HEK293 (cell line): ENCODE results near the gene SMARCD3.

ENCODE experiments used
- MZF1 ChIP-seq: fragments of 450-650 bp; formaldehyde crosslinking; IDR thresholded peaks from 2 replicates; pipeline ENCODE4 v1.5.1; 2017; ENCODE audit warnings: missing biosample characterization, missing genetic modification characterization, borderline replicate concordance
- SP2 ChIP-seq: fragments of 450-650 bp; formaldehyde crosslinking; IDR thresholded peaks from 2 replicates; pipeline ENCODE4 v1.5.1; 2016; ENCODE audit warnings: missing biosample characterization, missing genetic modification characterization
- YY1 ChIP-seq: fragments of 450-650 bp; formaldehyde crosslinking; IDR thresholded peaks from 2 replicates; pipeline ENCODE4 v1.5.1; 2018; ENCODE audit warnings: missing biosample characterization, missing genetic modification characterization
- ZBTB1 ChIP-seq: fragments of 450-650 bp; formaldehyde crosslinking; IDR thresholded peaks from 2 replicates; pipeline ENCODE4 v1.5.1; 2016; ENCODE audit warnings: missing biosample characterization, missing genetic modification characterization
- ZNF433 ChIP-seq: fragments of 450-650 bp; formaldehyde crosslinking; IDR thresholded peaks from 2 replicates; pipeline ENCODE4 v1.5.1; 2016; ENCODE audit warnings: missing biosample characterization, missing genetic modification characterization, low read depth
- TF ChIP-seq, protein P1 (sequence below): fragments of 450-650 bp; formaldehyde crosslinking; IDR thresholded peaks from 2 replicates; pipeline ENCODE4 v1.5.1; 2016; ENCODE audit warnings: missing biosample characterization, missing genetic modification characterization
- TF ChIP-seq, protein P2 (sequence below): fragments of 450-650 bp; formaldehyde crosslinking; IDR thresholded peaks from 2 replicates; pipeline ENCODE4 v1.5.1; 2016; ENCODE audit warnings: missing biosample characterization, missing genetic modification characterization
- TF ChIP-seq, protein P3 (sequence below): fragments of 450-650 bp; formaldehyde crosslinking; IDR thresholded peaks from 2 replicates; pipeline ENCODE4 v1.5.1; 2016; ENCODE audit warnings: missing biosample characterization, missing genetic modification characterization

DNA sequence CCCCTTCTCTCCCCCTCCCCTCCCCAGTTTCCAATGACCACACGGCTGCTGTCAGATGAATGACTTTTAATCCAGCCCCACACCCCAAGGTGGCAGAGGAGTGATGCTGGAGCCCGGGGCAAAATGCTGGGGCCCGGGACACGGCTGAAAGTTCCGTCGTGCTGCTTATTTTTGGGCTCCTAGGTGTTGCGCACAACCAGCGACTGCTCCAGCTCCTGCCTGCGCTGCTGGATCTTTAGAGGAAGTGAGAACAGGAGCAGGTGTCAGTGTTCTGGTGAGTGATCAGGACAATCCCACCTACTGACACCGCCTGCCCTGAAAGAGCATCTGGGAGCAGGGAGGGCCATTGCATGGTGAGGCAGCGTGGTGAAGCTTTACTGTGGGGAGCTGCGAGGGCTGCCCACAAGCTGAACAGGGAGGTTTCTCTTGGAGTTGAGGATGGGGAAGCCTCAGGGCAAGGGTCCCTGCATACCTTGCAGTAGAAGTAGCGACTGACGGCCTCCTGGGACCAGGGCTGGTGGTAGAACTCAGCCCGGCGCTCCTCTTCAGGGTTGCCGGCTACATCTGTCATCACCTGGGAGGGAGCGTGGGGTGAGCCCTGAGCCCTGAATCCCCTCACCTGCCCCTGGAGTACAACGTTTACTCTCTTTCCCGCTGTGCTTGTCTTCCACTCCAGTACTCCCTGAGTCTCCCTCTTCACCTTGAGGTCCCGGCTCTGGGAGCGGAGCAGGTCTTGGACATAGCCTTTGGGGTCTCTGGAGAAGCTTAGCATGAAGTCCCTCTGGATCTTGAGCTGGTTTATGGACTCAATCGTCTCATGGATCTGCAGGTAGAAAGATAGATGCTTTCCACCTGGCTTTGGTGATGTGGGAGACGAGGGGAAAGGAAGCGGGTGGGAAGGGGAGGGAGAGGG, 9.3 kb downstream of the SMARCD3 start:
- TF ChIP-seq, protein P1, sequence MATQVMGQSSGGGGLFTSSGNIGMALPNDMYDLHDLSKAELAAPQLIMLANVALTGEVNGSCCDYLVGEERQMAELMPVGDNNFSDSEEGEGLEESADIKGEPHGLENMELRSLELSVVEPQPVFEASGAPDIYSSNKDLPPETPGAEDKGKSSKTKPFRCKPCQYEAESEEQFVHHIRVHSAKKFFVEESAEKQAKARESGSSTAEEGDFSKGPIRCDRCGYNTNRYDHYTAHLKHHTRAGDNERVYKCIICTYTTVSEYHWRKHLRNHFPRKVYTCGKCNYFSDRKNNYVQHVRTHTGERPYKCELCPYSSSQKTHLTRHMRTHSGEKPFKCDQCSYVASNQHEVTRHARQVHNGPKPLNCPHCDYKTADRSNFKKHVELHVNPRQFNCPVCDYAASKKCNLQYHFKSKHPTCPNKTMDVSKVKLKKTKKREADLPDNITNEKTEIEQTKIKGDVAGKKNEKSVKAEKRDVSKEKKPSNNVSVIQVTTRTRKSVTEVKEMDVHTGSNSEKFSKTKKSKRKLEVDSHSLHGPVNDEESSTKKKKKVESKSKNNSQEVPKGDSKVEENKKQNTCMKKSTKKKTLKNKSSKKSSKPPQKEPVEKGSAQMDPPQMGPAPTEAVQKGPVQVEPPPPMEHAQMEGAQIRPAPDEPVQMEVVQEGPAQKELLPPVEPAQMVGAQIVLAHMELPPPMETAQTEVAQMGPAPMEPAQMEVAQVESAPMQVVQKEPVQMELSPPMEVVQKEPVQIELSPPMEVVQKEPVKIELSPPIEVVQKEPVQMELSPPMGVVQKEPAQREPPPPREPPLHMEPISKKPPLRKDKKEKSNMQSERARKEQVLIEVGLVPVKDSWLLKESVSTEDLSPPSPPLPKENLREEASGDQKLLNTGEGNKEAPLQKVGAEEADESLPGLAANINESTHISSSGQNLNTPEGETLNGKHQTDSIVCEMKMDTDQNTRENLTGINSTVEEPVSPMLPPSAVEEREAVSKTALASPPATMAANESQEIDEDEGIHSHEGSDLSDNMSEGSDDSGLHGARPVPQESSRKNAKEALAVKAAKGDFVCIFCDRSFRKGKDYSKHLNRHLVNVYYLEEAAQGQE = no peak
- no peak for TF ChIP-seq MZF1
- no peak for TF ChIP-seq SP2 (tag by site-specific recombination)
- no peak for TF ChIP-seq YY1 (tag by site-specific recombination)
- TF ChIP-seq, protein P2, sequence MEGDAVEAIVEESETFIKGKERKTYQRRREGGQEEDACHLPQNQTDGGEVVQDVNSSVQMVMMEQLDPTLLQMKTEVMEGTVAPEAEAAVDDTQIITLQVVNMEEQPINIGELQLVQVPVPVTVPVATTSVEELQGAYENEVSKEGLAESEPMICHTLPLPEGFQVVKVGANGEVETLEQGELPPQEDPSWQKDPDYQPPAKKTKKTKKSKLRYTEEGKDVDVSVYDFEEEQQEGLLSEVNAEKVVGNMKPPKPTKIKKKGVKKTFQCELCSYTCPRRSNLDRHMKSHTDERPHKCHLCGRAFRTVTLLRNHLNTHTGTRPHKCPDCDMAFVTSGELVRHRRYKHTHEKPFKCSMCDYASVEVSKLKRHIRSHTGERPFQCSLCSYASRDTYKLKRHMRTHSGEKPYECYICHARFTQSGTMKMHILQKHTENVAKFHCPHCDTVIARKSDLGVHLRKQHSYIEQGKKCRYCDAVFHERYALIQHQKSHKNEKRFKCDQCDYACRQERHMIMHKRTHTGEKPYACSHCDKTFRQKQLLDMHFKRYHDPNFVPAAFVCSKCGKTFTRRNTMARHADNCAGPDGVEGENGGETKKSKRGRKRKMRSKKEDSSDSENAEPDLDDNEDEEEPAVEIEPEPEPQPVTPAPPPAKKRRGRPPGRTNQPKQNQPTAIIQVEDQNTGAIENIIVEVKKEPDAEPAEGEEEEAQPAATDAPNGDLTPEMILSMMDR (tag by site-specific recombination) = no peak
- TF ChIP-seq, protein P3, sequence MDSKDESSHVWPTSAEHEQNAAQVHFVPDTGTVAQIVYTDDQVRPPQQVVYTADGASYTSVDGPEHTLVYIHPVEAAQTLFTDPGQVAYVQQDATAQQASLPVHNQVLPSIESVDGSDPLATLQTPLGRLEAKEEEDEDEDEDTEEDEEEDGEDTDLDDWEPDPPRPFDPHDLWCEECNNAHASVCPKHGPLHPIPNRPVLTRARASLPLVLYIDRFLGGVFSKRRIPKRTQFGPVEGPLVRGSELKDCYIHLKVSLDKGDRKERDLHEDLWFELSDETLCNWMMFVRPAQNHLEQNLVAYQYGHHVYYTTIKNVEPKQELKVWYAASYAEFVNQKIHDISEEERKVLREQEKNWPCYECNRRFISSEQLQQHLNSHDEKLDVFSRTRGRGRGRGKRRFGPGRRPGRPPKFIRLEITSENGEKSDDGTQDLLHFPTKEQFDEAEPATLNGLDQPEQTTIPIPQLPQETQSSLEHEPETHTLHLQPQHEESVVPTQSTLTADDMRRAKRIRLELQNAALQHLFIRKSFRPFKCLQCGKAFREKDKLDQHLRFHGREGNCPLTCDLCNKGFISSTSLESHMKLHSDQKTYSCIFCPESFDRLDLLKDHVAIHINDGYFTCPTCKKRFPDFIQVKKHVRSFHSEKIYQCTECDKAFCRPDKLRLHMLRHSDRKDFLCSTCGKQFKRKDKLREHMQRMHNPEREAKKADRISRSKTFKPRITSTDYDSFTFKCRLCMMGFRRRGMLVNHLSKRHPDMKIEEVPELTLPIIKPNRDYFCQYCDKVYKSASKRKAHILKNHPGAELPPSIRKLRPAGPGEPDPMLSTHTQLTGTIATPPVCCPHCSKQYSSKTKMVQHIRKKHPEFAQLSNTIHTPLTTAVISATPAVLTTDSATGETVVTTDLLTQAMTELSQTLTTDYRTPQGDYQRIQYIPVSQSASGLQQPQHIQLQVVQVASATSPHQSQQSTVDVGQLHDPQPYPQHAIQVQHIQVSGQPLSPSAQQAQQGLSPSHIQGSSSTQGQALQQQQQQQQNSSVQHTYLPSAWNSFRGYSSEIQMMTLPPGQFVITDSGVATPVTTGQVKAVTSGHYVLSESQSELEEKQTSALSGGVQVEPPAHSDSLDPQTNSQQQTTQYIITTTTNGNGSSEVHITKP (tag by site-specific recombination) = no peak
- no peak for TF ChIP-seq ZNF433 (tag by site-specific recombination)
- no peak for TF ChIP-seq ZBTB1
